ENCODE results near the gene ACSS2. TPM values are rescaled to one million over a fixed set of nuclear protein-coding genes. Genes with fewer than 3 reads are reported as not detected.

ACSS2 gene
- total RNA-seq, 1 donor from 2014 or later, result 25.0 TPM

GRCh38 chr20:34928411-34928810 lies 52.0 kb downstream of the ACSS2 start:
- H3K4me3 ChIP-seq, result no peak overlapping the region
- H3K4me2 ChIP-seq, result no peak overlapping the region
- H3K9ac ChIP-seq, result no peak overlapping the region
- no peak overlapping the region for H2AFZ ChIP-seq (replicated peaks)
- Mint-ChIP-seq H3K4me1 (no peaks in the 10 kb centered on the region), H3K9me3 (no peaks in the 10 kb centered on the region), H3K36me3 (peaks cover 36% of the 10 kb centered on the region), H3K27me3 (ENCODE audit: insufficient read depth, low read depth) (no peaks in the 10 kb centered on the region), H3K4me3 (no peak overlapping the region), H3K27ac (peak overlapping the region; percentile 55)
- H3K27ac ChIP-seq, result no peak overlapping the region
- no peaks in the 10 kb centered on the region for H3K27me3 ChIP-seq
- no peaks in the 10 kb centered on the region for H3K36me3 ChIP-seq
- no peaks in the 10 kb centered on the region for H4K20me1 ChIP-seq (ENCODE audit: low read depth)
- H3K4me1 ChIP-seq, result no peaks in the 10 kb centered on the region
- no peaks in the 10 kb centered on the region for H3F3A ChIP-seq (ENCODE audit: low read depth)
- no peaks in the 10 kb centered on the region for H3K9me3 ChIP-seq (ENCODE audit: low read depth)
- no peaks in the 10 kb centered on the region for H3K79me2 ChIP-seq (ENCODE audit: low read depth)
- TF ChIP-seq EZH2 (IDR thresholded peaks at IDR 0.05) (no peak), EZH2phosphoT487 (IDR thresholded peaks at IDR 0.05) (no peak), CTCF (IDR thresholded peaks at IDR 0.05) (no peak)
- DNase-seq (ENCODE audit: low spot score), result no peak

DNA sequence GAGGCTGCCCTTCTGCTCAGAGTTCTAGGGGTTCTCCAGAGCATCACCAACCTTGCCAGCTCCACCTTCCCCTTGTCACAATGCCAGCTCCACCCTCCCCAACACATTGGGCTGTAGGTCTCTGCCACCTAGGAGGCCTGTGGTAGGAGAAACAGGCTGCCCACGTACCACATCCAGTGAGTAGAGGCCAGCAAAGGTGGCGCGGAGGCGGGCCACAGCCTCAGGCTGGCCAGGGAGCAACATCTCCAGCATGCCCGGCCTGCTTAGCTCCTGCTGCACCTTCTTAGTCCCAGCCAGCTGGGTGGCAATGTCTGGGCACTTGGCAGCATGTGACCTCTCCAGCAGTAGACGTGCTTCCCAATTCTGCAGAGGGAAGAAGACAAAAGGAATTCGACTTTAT lies 55.4 kb downstream of the ACSS2 start:
- no peaks in the 10 kb centered on the region for H3K27me3 ChIP-seq
- peaks cover 25% of the 10 kb centered on the region for H3K36me3 Mint-ChIP-seq
- TF ChIP-seq EZH2phosphoT487 (IDR thresholded peaks at IDR 0.05) (no peak), CTCF (IDR thresholded peaks at IDR 0.05) (no peak), EZH2 (IDR thresholded peaks at IDR 0.05) (no peak)
- no peaks in the 10 kb centered on the region for H3K4me1 ChIP-seq
- H3K79me2 ChIP-seq (ENCODE audit: low read depth), result no peaks in the 10 kb centered on the region
- H3K4me1 Mint-ChIP-seq, result no peaks in the 10 kb centered on the region
- no peak overlapping the region for H3K9ac ChIP-seq
- no peak overlapping the region for H2AFZ ChIP-seq (replicated peaks)
- H3K9me3 ChIP-seq (ENCODE audit: low read depth), result no peaks in the 10 kb centered on the region
- no peaks in the 10 kb centered on the region for H3F3A ChIP-seq (ENCODE audit: low read depth)
- no peaks in the 10 kb centered on the region for H4K20me1 ChIP-seq (ENCODE audit: low read depth)
- no peaks in the 10 kb centered on the region for H3K36me3 ChIP-seq
- no peak overlapping the region for H3K4me2 ChIP-seq
- H3K27ac Mint-ChIP-seq, result no peak overlapping the region
- no peak overlapping the region for H3K27ac ChIP-seq
- H3K4me3 Mint-ChIP-seq, result no peak overlapping the region
- H3K4me3 ChIP-seq, result no peak overlapping the region
- peaks cover 3% of the 10 kb centered on the region for H3K27me3 Mint-ChIP-seq (ENCODE audit: insufficient read depth, low read depth)
- no peaks in the 10 kb centered on the region for H3K9me3 Mint-ChIP-seq
- DNase-seq (ENCODE audit: low spot score), result no peak

- H3K9me3 ChIP-seq (ENCODE audit: low read depth), result no peaks in the 10 kb centered on the region
- H3F3A ChIP-seq (ENCODE audit: low read depth), result no peaks in the 10 kb centered on the region
- H3K27ac Mint-ChIP-seq, result no peak overlapping the region
- no peak overlapping the region for H3K9ac ChIP-seq
- H3K27me3 Mint-ChIP-seq (ENCODE audit: insufficient read depth, low read depth), result peaks cover 5% of the 10 kb centered on the region
- H3K4me2 ChIP-seq, result no peak overlapping the region
- H3K4me1 Mint-ChIP-seq, result no peaks in the 10 kb centered on the region
- H4K20me1 ChIP-seq (ENCODE audit: low read depth), result no peaks in the 10 kb centered on the region
- no peaks in the 10 kb centered on the region for H3K4me1 ChIP-seq
- H2AFZ ChIP-seq (replicated peaks), result no peak overlapping the region
- H3K27me3 ChIP-seq, result no peaks in the 10 kb centered on the region
- H3K79me2 ChIP-seq (ENCODE audit: low read depth), result no peaks in the 10 kb centered on the region
- H3K36me3 Mint-ChIP-seq, result peaks cover 20% of the 10 kb centered on the region
- H3K36me3 ChIP-seq, result peaks cover 3% of the 10 kb centered on the region
- H3K4me3 ChIP-seq, result no peak overlapping the region
- no peak overlapping the region for H3K4me3 Mint-ChIP-seq
- H3K9me3 Mint-ChIP-seq, result no peaks in the 10 kb centered on the region
- no peak for DNase-seq (ENCODE audit: low spot score)
- TF ChIP-seq CTCF (IDR thresholded peaks at IDR 0.05), result no peak
- no peak for TF ChIP-seq EZH2phosphoT487 (IDR thresholded peaks at IDR 0.05)
- TF ChIP-seq EZH2 (IDR thresholded peaks at IDR 0.05), result no peak
- H3K27ac ChIP-seq, result no peak overlapping the region
Observed at GRCh38 chr20:34938466-34939163, 62.2 kb downstream of the ACSS2 start.
